ENCODE results near the gene TMPRSS13. TPM values are rescaled to one million over a fixed set of nuclear protein-coding genes. Genes with fewer than 3 reads are reported as not detected.

TMPRSS13 gene
- total RNA-seq, 3 donors from 2014 or later: 0.32 to 1.9 (median 0.72) TPM

- intact Hi-C loops (cut with DNase I, micrococcal nuclease): no loop called here
- Histone ChIP-seq H3K9me3 (no peaks in the 10 kb centered on the region), H3K4me1 (ENCODE audit: low read depth) (peaks cover 4% of the 10 kb centered on the region), H3K4me3 (no peak overlapping the region), H3K36me3 (ENCODE audit: low read depth) (no peaks in the 10 kb centered on the region)
- no peak for TF ChIP-seq CTCF (IDR thresholded peaks at IDR 0.05)
- ATAC-seq: no peak
- DNase-seq: no peak
Observed at GRCh38 chr11:117933475-117933874, 4.3 kb upstream of the TMPRSS13 start.

GRCh38 chr11:117932947-117933346 lies 3.7 kb upstream of the TMPRSS13 start:
- ATAC-seq (no peak), DNase-seq (no peak)
- H3K9me3 ChIP-seq: no peaks in the 10 kb centered on the region
- intact Hi-C loops (cut with DNase I, micrococcal nuclease): no loop called here
- H3K36me3 ChIP-seq (ENCODE audit: low read depth): no peaks in the 10 kb centered on the region
- H3K4me1 ChIP-seq (ENCODE audit: low read depth): peaks cover 4% of the 10 kb centered on the region
- no peak for TF ChIP-seq CTCF (IDR thresholded peaks at IDR 0.05)
- no peak overlapping the region for H3K4me3 ChIP-seq

GRCh38 chr11:117932426-117932825 lies 3.2 kb upstream of the TMPRSS13 start:
- intact Hi-C loops (cut with DNase I, micrococcal nuclease): no loop called here
- Histone ChIP-seq H3K4me1 (ENCODE audit: low read depth) (peaks cover 4% of the 10 kb centered on the region), H3K4me3 (no peak overlapping the region), H3K36me3 (ENCODE audit: low read depth) (no peaks in the 10 kb centered on the region), H3K9me3 (no peaks in the 10 kb centered on the region)
- DNase-seq: no peak
- no peak for TF ChIP-seq CTCF (IDR thresholded peaks at IDR 0.05)
- ATAC-seq: no peak

- ATAC-seq: no peak
- intact Hi-C loops (cut with DNase I, micrococcal nuclease): no loop called here
- Histone ChIP-seq H3K9me3 (no peaks in the 10 kb centered on the region), H3K4me3 (no peak overlapping the region), H3K36me3 (ENCODE audit: low read depth) (no peaks in the 10 kb centered on the region), H3K4me1 (ENCODE audit: low read depth) (peaks cover 4% of the 10 kb centered on the region)
- DNase-seq: no peak
- TF ChIP-seq CTCF (IDR thresholded peaks at IDR 0.05): no peak
Observed at GRCh38 chr11:117931971-117932370, 2.8 kb upstream of the TMPRSS13 start.

DNA sequence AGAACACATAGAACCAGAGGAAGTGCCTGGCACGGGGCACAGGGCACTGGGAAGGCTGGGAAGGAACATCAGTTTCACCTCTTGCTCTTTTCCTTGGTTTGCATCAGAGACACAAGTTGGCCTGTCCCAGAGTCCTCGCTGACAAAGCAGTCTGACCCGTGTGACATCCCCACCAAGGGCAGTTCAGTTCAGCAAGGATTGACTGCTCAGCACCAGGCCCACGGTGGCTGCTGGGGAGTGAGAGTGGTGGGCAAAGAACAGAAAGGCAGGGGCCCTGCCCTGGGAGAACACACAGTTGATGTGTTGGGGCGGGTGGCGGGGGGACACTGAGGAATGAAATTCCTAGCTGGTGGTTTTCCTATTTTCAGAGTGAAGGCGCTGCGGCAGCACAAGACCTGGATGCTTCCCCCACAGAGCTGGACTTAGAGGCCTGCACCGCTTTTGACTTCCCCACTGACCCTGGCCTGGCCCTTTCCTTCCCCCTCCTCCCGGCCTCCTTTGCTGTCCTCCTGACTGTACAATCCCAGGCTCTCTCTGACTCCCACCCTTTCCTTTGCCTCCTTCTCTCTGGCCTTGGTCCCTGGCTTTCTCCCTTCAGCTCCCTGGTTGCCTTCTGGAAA lies 2.2 kb upstream of the TMPRSS13 start:
- H3K9me3 ChIP-seq: no peaks in the 10 kb centered on the region
- intact Hi-C loops (cut with DNase I, micrococcal nuclease): no loop called here
- no peaks in the 10 kb centered on the region for H3K36me3 ChIP-seq (ENCODE audit: low read depth)
- no peak overlapping the region for H3K4me3 ChIP-seq
- H3K4me1 ChIP-seq (ENCODE audit: low read depth): peaks cover 4% of the 10 kb centered on the region
- TF ChIP-seq CTCF (IDR thresholded peaks at IDR 0.05): no peak
- DNase-seq (no peak), ATAC-seq (no peak)

Measured in mucosa of descending colon (tissue), 3 donors.